HT1080 (cell line): ENCODE measurements around the gene LAMTOR4. TPM values are rescaled to one million over a fixed set of nuclear protein-coding genes. Genes with fewer than 3 reads are reported as not detected.
"Not testable (repeated sequence)": the region's sequence is repeated elsewhere in the genome, so short reads cannot be mapped to it uniquely, and the experiment has no call there.

Experiments
- DNase-seq: peaks from one replicate; pipeline ENCODE4 v3.0.0-alpha.2; 2015; ENCODE audit warnings: low read depth
- total RNA-seq: library from RNA; depleted of rRNA; stranded (reverse); fragments of >200 nt; shearing (Covaris generic); gene quantifications from 2 replicates; pipeline ENCODE4 v1.2.3, GENCODE V29; 2014

Gene LAMTOR4
- total RNA-seq, 1 experiment from 2014 or later, result 88.0 TPM

GRCh38 chr7:100169147-100169850, 20.6 kb downstream of the LAMTOR4 start:
- no peak for DNase-seq

- no peak for DNase-seq
These were observed 21.6 kb downstream of the LAMTOR4 start for GRCh38 chr7:100170101-100170897.

GRCh38 chr7:100171087-100171681, 22.5 kb downstream of the LAMTOR4 start:
- DNase-seq, result no peak

- no peak for DNase-seq
These were observed 23.1 kb downstream of the LAMTOR4 start for GRCh38 chr7:100171840-100172239.

- no peak for DNase-seq
These were observed 25.2 kb downstream of the LAMTOR4 start for GRCh38 chr7:100173806-100174495.

- no peak for DNase-seq
These were observed 25.9 kb downstream of the LAMTOR4 start for GRCh38 chr7:100174582-100174981.

GRCh38 chr7:100175296-100175935, 26.7 kb downstream of the LAMTOR4 start:
- no peak for DNase-seq

- no peak for DNase-seq
These were observed 27.7 kb downstream of the LAMTOR4 start for GRCh38 chr7:100176096-100177044.

GRCh38 chr7:100177045-100178001, 28.6 kb downstream of the LAMTOR4 start, which contains the start of the genes GPC2 and STAG3:
Gene GPC2 (minus strand): TSS chr7:100177381. CDS start chr7:100177199, 182 bp downstream.
Gene STAG3 (plus strand): TSS chr7:100177918. CDS start chr7:100180557, 2,639 bp downstream.
- peak; percentile 83 for DNase-seq

- not testable (repeated sequence) for DNase-seq
These were observed 31.4 kb downstream of the LAMTOR4 start for GRCh38 chr7:100180084-100180483.

- not testable (repeated sequence) for DNase-seq
These were observed 33.9 kb downstream of the LAMTOR4 start for GRCh38 chr7:100182616-100183015.

- not testable (repeated sequence) for DNase-seq
These were observed 34.4 kb downstream of the LAMTOR4 start for GRCh38 chr7:100183090-100183489.

GRCh38 chr7:100185726-100186125, 37.0 kb downstream of the LAMTOR4 start:
- no peak for DNase-seq

GRCh38 chr7:100189061-100189460, 40.3 kb downstream of the LAMTOR4 start:
- no peak for DNase-seq

- peak; percentile 33 for DNase-seq
These were observed 41.5 kb downstream of the LAMTOR4 start for GRCh38 chr7:100190048-100190711.

GRCh38 chr7:100191775-100192174, 43.1 kb downstream of the LAMTOR4 start:
- DNase-seq, result peak; percentile 17

GRCh38 chr7:100192281-100192862, 43.7 kb downstream of the LAMTOR4 start:
- DNase-seq, result not testable (repeated sequence)

- DNase-seq, result no peak
These were observed 44.3 kb downstream of the LAMTOR4 start for GRCh38 chr7:100192969-100193368.
